AG08395 (cell line): Measurements from ENCODE around the gene B4GALNT1.
A peak's percentile ranks its signal among the peaks of the same experiment; 100 is the strongest.
"Not testable (repeated sequence)": the region's sequence is repeated elsewhere in the genome, so short reads cannot be mapped to it uniquely, and the experiment has no call there.

Experiments used
- DNase-seq: peaks from one replicate; pipeline ENCODE4 v3.0.0; 2012; ENCODE audit warnings: mixed read lengths, low spot score

Gene B4GALNT1

DNA sequence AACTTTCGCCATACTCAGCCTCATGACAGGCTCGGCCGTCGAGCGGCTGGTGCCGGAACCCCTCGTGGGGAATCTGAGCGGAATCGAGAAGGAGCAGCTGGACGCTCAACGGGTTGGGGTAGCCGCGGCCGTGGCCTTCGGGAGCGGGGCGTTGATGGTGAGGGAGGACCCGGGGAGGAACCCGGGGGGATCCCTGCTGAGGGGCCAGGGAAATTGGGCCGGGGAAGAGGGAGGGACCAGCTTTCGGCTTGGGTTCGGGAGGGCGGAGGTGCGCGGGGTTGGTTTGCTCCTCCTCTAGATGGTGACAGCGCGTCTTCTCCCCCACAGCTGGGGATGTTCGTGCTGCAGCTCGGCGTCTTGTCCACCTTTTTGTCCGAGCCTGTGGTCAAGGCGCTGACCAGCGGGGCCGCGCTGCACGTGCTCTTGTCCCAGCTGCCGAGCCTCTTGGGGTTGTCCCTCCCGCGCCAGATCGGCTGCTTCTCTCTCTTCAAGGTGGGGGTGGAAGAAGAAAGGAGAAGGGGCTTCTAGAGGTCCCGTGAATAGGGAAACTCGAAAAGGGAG is 12.0 kb downstream of the B4GALNT1 start:
- no peak for DNase-seq

DNA sequence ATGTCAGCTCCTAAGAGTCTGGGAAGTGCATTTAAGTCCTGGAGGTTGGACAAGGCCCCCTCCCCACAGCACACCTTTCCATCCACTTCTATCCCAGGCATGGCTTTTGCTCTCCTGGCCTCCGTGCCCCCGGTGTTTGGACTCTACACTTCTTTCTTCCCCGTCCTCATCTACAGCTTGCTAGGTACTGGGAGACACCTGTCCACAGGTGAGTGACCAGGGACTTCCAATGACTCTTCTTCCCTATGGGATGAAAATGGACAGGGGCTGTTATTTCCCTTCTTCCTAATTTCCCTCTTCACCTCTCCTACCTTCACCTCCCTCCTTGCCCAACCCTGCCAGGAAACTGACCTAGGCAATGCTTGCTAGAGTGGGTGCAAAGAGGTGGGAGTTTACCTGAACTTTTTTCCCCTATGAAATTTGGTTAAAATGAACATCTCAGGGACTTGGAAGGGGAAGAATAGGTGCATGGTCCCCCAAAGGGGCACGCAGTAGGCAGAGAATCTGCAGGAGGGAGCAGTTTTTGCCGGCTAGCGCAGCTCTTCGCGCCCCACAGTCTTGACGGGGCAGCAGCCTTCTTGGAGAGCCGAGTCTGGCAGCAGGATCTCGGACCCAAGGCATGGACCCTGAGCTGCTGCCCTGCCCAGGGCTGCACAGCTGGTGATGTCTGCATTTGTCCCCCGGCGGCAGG is 12.6 kb downstream of the B4GALNT1 start:
- DNase-seq = no peak

DNA sequence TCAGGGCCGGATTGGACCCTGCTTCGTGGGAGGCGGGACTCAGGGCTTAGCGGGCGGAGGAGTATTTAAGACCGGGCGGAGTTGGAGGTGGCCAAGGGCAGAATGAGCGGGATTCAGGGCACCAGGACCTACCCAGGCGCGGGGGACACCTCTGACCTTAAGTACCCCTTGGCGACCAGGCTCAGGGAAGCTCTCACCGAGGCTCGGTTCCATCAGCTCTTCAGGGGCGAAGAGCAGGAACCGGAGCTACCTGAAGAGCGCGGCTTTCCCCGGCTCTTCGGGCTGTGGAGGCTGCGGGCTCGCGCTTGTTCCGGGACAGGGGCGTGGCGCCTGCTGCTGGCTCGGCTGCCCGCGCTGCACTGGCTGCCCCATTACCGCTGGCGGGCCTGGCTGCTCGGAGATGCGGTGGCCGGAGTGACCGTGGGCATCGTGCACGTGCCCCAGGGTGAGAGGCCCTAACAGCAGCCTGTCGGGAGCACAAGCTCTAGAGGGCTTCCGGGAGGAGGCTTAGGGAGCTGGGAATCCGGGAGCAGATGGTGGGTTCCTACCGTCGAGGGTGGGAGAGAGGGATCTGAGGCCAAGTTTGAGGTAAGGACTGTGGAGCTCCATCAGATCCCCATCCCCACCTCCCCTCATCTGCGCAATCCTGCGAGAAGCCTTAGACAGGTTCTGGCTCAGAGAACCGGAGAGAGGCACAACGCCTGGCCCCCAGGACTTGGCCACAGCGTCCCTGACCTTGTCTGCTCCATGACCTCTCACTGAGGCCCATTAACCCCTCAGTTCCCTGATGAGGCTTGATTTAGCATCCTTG is 13.4 kb downstream of the B4GALNT1 start:
- DNase-seq = no peak

DNA sequence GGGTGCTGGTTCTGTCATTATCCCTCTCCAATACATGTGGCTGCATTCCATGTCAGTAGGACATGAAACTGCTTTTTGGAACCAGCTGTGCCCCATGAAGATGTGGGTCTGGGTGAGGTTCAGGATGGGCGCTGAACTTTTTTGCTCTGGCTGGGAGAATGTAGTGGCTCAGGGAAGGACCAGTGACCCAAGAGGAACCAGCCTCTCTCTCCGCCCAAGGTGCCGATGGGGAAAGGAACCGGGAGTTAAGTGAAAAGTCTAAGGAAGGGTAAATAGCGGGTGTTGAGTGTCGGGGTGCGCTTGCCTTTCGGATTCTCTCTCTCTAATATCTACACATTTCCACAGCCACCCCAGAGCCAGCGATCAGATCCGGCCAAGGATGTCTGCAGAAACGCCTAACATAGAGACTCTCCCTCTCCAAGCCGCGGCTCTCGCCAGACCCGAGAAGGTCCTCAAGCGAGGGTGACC is 14.0 kb downstream of the B4GALNT1 start:
- DNase-seq = no peak

DNA sequence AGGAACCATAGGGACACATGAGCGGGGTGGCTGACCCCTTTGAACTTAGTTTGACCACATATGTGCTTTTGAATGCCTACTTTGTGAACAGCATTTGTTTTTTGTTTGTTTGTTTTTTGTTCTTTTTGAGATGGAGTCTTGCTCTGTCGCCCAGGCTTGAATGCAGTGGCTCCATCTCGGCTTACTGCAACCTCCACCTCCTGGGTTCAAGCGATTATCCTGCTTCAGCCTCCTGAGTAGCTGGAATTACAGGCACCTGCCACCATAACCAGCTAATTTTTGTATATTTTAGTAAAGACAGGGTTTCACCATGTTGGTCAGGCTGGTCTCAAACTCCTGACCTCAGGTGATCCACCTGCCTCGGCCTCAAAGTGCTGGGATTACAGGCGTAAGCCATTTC is 14.6 kb downstream of the B4GALNT1 start:
- DNase-seq = not testable (repeated sequence)

DNA sequence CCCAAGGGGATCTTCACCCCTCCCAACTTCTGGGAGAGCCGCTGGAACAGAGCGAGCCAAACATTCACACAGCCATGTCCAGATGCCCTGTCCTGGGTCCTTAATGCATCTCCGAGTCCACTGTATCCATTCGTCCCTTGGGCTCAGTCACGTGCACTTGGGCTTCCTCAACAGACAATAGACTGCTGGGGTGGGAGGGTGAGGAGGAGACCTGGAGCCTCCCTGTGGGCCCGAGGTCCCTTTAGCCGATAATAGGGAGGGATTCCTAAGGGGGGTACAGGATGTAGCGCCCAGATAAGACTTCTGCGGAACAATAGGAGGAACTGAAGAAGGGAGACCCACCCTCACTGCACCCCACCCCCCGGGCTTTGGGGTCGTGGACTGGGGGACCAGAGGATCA is 15.1 kb downstream of the B4GALNT1 start:
- no peak for DNase-seq

DNA sequence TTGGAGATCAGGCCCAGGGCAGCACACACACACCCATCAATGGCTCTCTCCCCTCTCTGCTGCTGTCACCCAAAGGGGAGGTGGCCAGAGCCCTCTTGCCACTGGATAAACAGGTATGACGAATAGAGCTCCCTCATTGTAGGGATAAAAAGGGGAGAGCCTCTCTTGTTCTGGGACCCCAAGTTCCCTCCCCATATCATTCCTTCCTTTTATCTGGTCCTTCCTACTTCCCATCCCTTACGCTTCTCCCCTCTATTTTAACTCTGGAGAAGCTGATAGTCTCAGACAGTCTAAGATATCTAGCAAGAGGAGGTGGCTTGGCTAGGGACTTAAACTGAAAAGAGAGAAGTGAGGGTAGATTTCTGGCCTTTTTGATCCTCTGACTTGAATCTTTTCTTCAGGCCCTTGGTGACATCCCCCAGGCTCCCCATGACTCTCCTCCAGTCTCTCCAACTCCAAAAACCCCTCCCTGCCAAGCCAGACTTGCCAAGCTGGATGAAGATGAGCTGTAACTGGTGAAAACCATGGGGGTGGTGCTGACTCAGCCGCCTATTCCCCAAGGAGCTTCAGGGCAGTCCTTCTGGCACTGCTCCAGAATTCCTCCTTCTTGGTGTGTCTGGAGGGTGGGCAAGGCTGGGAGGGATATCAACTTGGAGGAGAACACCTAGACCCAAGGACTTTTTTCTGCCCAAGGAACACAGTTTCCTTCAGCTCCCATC is 16.5 kb downstream of the B4GALNT1 start:
- DNase-seq = peak; percentile 45

DNA sequence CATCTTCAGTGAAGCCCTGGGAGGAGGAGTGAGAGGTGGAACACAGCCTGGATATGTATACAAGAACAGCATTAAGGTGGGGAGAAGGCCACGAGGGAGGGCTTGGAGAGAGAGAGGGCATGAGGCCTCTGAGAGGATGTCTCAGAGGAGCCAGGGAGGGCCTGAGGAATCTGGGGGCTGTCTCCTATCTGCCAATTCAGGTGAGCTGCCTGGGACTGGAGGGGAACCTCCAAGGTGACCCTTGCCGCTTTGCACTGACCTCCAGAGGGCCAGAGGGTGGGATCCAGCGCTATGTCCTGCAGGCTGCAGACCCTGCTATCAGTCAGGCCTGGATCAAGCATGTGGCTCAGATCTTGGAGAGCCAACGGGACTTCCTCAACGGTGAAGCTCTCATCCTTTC is 17.4 kb downstream of the B4GALNT1 start:
- DNase-seq = no peak

DNA sequence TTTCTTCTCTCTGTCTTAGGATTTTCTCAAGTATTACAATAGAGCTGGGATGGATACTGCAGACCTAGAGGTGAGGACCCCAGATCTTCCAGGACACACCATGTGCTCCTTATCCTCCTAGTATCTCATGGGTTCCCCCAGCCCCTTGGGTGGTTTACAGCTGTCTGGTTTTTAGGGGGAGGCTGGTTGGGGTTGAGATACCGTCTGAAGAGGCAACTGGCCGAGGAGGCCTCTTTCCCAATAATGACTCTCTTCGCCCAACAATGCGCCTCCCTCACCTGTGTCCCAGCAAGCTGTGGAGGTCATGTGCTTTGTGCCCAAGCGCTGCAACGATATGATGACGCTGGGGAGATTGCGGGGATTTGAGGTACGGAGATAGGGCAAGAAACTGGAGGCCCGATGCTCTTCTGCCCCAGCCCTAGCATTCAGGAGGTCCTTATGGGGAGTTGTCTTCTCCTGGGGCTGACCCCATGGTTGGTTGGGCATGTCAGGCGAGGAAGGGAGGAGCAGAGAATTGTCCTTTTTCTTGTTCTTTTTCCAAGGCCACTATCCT is 18.0 kb downstream of the B4GALNT1 start:
- no peak for DNase-seq

DNA sequence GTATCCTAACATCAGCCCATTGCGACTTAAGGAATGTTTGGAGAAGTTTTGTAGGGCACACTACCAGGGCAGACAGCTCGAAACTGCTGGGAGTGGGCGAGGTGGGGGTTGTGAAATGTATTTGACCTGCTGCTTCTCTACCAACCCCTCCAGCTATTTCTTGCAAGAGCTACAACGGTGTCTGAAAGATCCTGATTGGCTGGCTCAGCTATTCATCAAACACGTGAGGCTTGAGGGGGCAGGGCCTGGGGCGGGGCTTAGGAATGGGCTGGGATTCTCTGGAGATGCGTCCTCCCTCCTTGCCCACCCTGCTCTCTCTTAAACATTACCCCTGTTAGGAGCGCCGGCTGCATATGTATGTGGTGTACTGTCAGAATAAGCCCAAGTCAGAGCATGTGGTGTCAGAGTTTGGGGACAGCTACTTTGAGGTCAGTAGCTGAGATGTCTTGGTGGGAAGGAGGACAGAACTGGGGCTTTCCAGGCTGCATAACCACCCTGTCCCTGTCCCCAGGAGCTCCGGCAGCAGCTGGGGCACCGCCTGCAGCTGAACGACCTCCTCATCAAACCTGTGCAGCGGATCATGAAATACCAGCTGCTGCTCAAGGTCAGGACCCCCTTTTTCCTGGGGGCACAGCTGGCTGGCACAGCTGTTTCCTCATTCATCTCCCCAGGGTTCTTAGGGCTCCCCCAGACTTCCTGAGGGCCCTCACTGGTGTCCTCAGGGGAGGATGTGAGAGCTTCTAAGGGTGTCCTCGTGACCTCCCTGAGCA is 18.6 kb downstream of the B4GALNT1 start:
- peak; percentile 40 for DNase-seq

DNA sequence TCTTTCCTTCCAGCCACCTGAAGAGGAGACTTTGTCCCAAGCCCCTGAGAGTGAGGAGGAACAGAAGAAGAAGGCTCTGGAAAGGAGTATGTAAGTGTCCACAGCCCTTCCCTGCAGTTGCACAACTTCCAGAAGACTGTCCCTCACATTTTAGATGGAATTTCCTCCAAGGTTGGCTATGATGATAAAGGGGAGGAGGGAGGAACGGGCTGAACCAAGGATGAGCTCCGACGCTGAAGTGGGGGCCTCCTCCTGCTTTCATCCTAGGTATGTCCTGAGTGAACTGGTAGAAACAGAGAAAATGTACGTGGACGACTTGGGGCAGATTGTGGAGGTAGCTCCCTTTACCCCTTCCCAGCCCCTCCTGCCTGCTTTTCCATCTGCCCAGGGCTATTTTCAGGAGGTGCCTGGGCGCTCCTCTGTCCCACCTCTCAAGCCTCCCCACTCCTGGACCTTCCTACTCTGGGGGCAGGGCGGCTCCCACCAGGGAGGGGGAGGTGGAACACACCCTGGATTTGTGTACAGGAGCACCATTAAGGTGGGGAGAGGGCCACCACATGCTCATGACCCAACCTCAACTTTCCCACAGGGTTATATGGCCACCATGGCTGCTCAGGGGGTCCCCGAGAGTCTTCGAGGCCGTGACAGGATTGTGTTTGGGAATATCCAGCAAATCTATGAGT is 19.4 kb downstream of the B4GALNT1 start:
- no peak for DNase-seq

DNA sequence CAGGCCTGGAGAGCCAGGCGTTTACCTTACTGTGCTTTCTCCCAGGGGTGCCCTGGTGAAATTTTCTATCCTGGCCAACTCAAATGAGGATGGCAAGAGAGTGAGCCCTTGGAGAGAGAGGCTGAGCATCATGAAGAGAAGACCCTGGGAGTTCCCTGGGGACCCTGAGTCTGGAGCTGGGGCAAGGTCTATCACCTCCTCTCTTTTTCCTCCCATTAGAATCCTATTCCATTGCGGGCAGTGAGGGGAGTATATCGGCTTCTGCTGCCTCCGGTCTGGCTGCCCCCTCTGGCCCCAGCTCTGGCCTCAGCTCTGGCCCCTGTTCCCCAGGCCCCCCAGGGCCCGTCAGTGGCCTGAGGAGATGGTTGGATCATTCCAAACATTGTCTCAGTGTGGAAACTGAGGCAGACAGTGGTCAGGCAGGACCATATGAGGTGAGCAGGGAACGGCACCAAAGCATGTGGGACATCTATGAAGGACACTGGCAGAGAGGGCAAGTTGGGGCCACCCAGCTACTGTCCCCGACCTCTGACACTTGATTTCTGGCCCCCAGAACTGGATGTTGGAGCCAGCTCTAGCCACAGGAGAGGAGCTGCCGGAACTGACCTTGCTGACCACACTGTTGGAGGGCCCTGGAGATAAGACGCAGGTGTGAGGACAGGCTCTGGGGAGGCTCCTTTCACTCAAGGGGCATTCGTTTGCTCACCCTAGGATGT is 20.1 kb downstream of the B4GALNT1 start:
- no peak for DNase-seq

DNA sequence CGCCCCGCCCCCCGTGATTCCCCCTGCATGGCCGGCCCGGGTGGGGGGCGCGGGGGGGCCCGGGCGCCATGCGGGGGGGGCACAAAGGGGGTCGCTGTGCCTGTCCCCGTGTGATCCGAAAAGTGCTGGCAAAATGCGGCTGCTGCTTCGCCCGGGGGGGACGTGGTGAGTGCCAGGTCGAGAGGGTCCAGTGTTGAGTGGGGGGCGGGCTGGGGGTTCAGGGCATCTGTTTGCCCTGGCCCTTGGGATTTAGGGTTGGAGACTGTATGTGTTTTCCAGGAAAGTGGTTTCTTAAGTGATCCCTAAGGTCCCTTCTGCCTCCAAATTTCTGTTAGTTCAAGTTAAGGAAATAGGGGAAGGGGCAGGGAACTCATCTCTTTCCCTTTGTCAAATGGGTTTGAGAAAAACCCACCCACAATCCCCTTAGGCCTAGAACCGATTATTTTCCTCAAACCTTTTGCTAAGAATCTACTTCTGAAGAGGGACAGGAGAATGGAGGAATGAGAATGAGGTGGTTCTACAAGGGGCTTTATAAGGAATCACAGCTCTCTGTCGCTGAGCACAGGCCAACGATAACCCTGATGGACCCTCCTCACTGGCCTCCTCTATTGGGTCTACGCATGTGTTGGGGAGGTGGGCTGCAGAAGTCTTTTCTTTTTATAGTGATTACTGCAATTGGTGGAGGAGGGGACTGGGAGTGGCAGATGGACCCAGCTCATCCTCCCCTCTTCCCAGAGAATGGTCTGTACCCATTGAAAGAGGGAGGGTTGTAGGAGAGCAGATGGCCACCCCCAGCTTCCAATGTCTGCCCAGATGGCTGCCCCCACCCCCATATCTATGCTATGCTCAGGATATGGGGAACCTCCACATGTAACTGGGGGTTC is 20.9 kb downstream of the B4GALNT1 start:
- DNase-seq = no peak

DNA sequence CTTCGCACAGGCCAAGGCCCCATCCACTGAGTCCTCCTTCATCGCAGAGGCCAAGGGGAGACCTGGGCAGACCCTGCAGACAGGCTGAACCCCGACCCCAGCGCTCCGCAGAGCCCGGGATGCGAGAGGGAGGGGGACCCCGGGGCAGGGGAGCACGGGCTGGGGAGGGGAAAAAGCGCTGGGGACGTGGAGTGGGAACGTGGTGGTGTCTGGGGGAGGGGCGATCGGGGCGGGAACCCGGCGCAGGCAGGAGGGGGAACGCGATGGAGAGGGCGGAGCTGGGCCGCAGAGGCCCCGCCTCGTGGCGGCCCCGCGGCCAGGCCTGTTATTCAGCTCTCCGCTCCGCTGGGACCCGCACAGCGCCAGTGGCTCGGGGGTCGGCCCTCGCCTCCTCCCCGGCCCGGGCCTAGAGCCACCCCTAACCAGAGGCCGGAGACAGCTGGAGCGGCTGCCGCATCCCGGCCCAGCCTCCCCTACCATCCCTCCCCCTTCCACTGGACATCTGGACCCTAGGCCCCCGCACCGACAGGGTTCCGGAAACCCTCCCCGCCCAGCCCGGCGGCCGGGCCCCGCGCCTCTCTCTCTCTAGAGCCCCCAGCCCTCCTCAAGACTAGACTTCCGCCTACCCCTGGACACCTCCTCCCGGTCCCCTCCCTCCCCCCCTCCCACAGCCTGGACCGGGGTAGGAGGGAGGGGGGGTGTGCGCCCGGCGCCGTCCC is 21.7 kb downstream of the B4GALNT1 start, which contains the start of gene ARHGEF25:
Gene ARHGEF25, plus strand, starts transcription at position 328 of the 719 bp plus-strand sequence. CDS start 460 bp downstream, outside the sequence.
- peak; percentile 88 for DNase-seq

DNA sequence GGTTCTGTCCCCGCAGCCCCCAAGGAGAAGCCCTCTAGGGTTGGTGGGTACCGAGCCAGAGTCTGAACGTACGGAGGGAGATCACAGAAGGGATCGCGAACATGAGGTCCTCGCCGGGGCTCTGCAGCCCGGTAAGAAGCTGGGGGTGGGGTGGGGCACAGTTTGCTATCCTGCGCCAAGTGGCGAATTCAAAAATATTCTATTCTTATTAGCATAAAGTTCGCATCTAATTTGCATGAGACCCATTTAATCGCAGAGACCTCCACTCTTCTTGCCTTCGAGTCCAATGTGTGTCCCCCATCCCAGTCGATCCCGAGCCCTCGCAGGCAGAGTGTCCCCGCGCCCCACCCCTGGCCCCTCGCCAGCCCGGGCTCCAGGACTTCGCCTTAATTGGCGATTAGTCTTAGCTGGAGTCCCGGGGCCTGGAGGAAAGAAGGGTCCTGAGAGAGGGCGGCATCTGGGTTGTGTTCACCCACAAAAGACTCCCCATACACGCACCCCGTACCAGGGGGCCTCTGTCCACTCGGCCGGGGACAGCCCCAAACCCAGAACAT is 22.4 kb downstream of the B4GALNT1 start:
- peak; percentile 31 for DNase-seq

DNA sequence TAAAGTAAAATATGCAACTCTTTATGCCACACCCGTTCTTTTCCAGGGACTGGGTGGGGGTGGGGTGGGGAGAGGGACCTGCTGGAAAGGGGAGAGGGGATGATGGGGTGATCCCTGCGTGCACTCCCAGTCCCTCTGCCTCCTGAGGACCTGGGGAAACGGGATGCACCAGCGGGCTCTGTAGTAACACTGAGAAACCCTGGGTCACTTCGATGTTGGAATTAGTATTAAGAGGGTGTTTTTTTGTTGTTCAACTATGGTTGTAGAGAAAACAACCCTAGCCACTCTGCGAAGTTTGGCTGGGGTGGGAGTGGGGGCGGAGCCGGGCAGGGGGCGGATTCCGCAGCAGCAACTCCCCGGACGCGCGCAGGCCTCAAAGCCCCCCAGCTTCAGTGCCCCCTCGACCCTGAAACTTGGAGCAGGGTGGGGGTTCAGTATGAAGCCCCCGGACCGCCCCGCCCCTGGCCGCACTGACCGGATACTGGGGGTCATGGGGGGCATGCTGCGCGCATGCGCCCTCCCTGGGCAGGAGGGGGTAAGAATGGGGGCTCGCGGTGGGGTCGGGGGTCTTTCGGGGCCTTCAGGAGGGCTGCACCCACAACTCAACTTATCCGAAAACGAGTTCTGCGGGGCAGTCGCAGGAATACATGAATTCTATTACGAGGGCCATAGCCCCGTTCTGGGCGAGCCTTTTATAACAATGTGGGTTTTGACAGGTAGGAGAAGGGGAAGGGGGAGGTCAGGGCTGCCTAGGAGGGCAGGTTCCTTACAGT is 23.0 kb downstream of the B4GALNT1 start:
- DNase-seq = no peak
